OCI-LY7 (cell line): ENCODE results near the gene BCHE. TPM values are rescaled to one million over a fixed set of nuclear protein-coding genes. Genes with fewer than 3 reads are reported as not detected.

Experiments
- BruUV-seq: library from RNA; stranded (reverse); fragments of 400-500 nt; replicated peaks from 2 replicates; lab custom pipeline; 2021; lab: Mats Ljungman, UMichigan
- CTCF ChIA-PET: fragments of 300-600 bp; sonication (Branson Sonifier 250); formaldehyde crosslinking; loops from one replicate; lab custom pipeline; 2022; ENCODE audit warnings: antibody characterized with exemption; ENCODE audit not compliant: unreplicated experiment; lab: Charles Lee
- POLR2A ChIA-PET: fragments of 300-600 bp; sonication (Branson Sonifier 250); formaldehyde crosslinking; loops from one replicate; lab custom pipeline; 2022; ENCODE audit warnings: antibody characterized with exemption; lab: Charles Lee
- DNase-seq: peaks from one replicate; pipeline ENCODE4 v3.0.0-alpha.2; 2015; ENCODE audit warnings: low spot score
- H2AFZ ChIP-seq: fragments of 200-600 bp; sonication (generic), shearing (Covaris generic); 2 replicates; pipeline ENCODE4 v1.6.1; 2014; ENCODE audit warnings: mild to moderate bottlenecking, antibody characterized with exemption, low read length, moderate library complexity
- H3K27ac ChIP-seq: fragments of 200-600 bp; sonication (generic); 2 replicates; pipeline ENCODE4 v1.5.1; 2014; ENCODE audit warnings: mixed run types, low read depth, mild to moderate bottlenecking, moderate library complexity, low read length, inconsistent platforms; ENCODE audit not compliant: poor library complexity, severe bottlenecking
- H3K36me3 ChIP-seq: fragments of 200-600 bp; sonication (generic); 2 replicates; pipeline ENCODE4 v1.6.1; 2014; ENCODE audit warnings: mild to moderate bottlenecking, antibody characterized with exemption, low read length, moderate library complexity, mixed read lengths; ENCODE audit not compliant: insufficient read depth
- H3K4me1 ChIP-seq: fragments of 200-600 bp; sonication (generic); 2 replicates; pipeline ENCODE4 v1.5.1; 2014; ENCODE audit warnings: mild to moderate bottlenecking, low read length; ENCODE audit not compliant: insufficient read depth, poor library complexity, severe bottlenecking
- H3K4me2 ChIP-seq: fragments of 200-600 bp; sonication (generic); 2 replicates; pipeline ENCODE4 v1.6.1; 2014; ENCODE audit warnings: mild to moderate bottlenecking, low read length
- H3K4me3 ChIP-seq: fragments of 200-600 bp; sonication (generic); 2 replicates; pipeline ENCODE4 v1.5.1; 2014; ENCODE audit warnings: mild to moderate bottlenecking, low read depth, low read length; ENCODE audit not compliant: poor library complexity, severe bottlenecking
- H3K79me2 ChIP-seq: fragments of 200-600 bp; sonication (generic); 2 replicates; pipeline ENCODE4 v1.6.1; 2016; ENCODE audit warnings: low read depth, mild to moderate bottlenecking, low read length, moderate library complexity, mixed read lengths; ENCODE audit not compliant: insufficient read depth
- H3K9me2 ChIP-seq: fragments of 200-600 bp; sonication (generic); 2 replicates; pipeline ENCODE4 v1.6.1; 2016; ENCODE audit warnings: mild to moderate bottlenecking, low read length, mixed read lengths; ENCODE audit not compliant: insufficient read depth
- H3K9me3 ChIP-seq: fragments of 200-600 bp; sonication (generic); 2 replicates; pipeline ENCODE4 v1.6.1; 2014; ENCODE audit warnings: mild to moderate bottlenecking, mixed run types, low read length, mixed read lengths
- H4K20me1 ChIP-seq: fragments of 200-600 bp; sonication (generic); 2 replicates; pipeline ENCODE4 v1.6.1; 2014; ENCODE audit warnings: mild to moderate bottlenecking, antibody characterized with exemption, low read length, moderate library complexity, mixed read lengths; ENCODE audit not compliant: insufficient read depth
- CTCF ChIP-seq: fragments of 200-600 bp; sonication (generic); conservative IDR thresholded peaks from 2 replicates; pipeline ENCODE4 v1.5.1; 2014; ENCODE audit warnings: mild to moderate bottlenecking, antibody characterized with exemption, low read length, moderate library complexity, mixed read lengths
- EZH2phosphoT487 ChIP-seq: fragments of 200-600 bp; sonication (generic); IDR thresholded peaks from 2 replicates; pipeline ENCODE4 v1.6.1; 2018; ENCODE audit warnings: low read depth, borderline replicate concordance, mild to moderate bottlenecking, mixed run types, antibody characterized with exemption, low read length, moderate library complexity, mixed read lengths
- intact Hi-C: fragments of 100-400 bp; cut with micrococcal nuclease; formaldehyde crosslinking; loops from one replicate; pipeline ENCODE4 v1.10.0; 2022; ENCODE audit not compliant: unreplicated experiment
- total RNA-seq, 2 experiments: library from RNA; depleted of rRNA in 1 of 2; stranded (reverse); fragments of >200 nt in 1 of 2; shearing (Covaris generic) in 1 of 2; gene quantifications; 2 replicates each; pipeline ENCODE4 v1.2.3, GENCODE V29; 2014 to 2022

Gene BCHE
- total RNA-seq, 2 experiments from 2014 or later = not detected

GRCh38 chr3:165797551-165797950 lies 39.7 kb downstream of the BCHE start:
- Histone ChIP-seq H3K4me2 (no peak overlapping the region), H3K4me3 (no peak overlapping the region), H3K4me1 (no peaks in the 10 kb centered on the region), H2AFZ (no peak overlapping the region), H3K36me3 (no peaks in the 10 kb centered on the region), H3K9me2 (no peaks in the 10 kb centered on the region), H3K79me2 (no peaks in the 10 kb centered on the region), H4K20me1 (no peaks in the 10 kb centered on the region), H3K9me3 (no peaks in the 10 kb centered on the region), H3K27ac (no peak overlapping the region)
- ChIA-PET POLR2A (interaction anchor here (0.6 kb wide), 1 partner anchor 17 kb away, joined by 5 read pairs; no protein-coding TSS in a partner anchor), CTCF (no interaction called here)
- no TSS peak for BruUV-seq
- TF ChIP-seq EZH2phosphoT487 (no peak), CTCF (no peak)
- intact Hi-C loops = no loop called here
- DNase-seq = no peak

GRCh38 chr3:165796701-165797100 lies 40.5 kb downstream of the BCHE start:
- ChIA-PET POLR2A (no interaction called here), CTCF (no interaction called here)
- Histone ChIP-seq H3K4me1 (no peaks in the 10 kb centered on the region), H3K9me2 (no peaks in the 10 kb centered on the region), H3K27ac (no peak overlapping the region), H3K4me2 (no peak overlapping the region), H3K4me3 (no peak overlapping the region), H3K9me3 (no peaks in the 10 kb centered on the region), H3K36me3 (no peaks in the 10 kb centered on the region), H4K20me1 (no peaks in the 10 kb centered on the region), H2AFZ (no peak overlapping the region), H3K79me2 (no peaks in the 10 kb centered on the region)
- intact Hi-C loops = no loop called here
- no TSS peak for BruUV-seq
- no peak for TF ChIP-seq EZH2phosphoT487
- no peak for TF ChIP-seq CTCF
- no peak for DNase-seq

- no peak overlapping the region for H2AFZ ChIP-seq
- H4K20me1 ChIP-seq = no peaks in the 10 kb centered on the region
- TF ChIP-seq EZH2phosphoT487 = no peak
- TF ChIP-seq CTCF = no peak
- H3K4me3 ChIP-seq = no peak overlapping the region
- POLR2A ChIA-PET = interaction anchor here (0.6 kb wide), 2 partner anchors 27 to 85 kb away, joined by 4 read pairs; no protein-coding TSS in a partner anchor
- no peaks in the 10 kb centered on the region for H3K9me2 ChIP-seq
- H3K36me3 ChIP-seq = no peaks in the 10 kb centered on the region
- no peak overlapping the region for H3K27ac ChIP-seq
- no peaks in the 10 kb centered on the region for H3K9me3 ChIP-seq
- no peak for DNase-seq
- H3K79me2 ChIP-seq = no peaks in the 10 kb centered on the region
- no peaks in the 10 kb centered on the region for H3K4me1 ChIP-seq
- CTCF ChIA-PET = no interaction called here
- intact Hi-C loops = no loop called here
- no peak overlapping the region for H3K4me2 ChIP-seq
- no TSS peak for BruUV-seq
Observed at GRCh38 chr3:165788531-165788930, 48.7 kb downstream of the BCHE start.
